Type B pancreatic cell (in vitro differentiated cells): ENCODE measurements around the gene SMAGP. TPM values are rescaled to one million over a fixed set of nuclear protein-coding genes. Genes with fewer than 3 reads are reported as not detected.
"Not testable (repeated sequence)": the region's sequence is repeated elsewhere in the genome, so short reads cannot be mapped to it uniquely, and the experiment has no call there.

ENCODE experiments used
- DNase-seq: peaks from one replicate; pipeline ENCODE4 v3.0.0; 2021; ENCODE audit warnings: mixed read lengths; ENCODE audit not compliant: unreplicated experiment; ENCODE audit errors: extremely low spot score
- H3K27ac Mint-ChIP-seq: 2 replicates; pipeline ENCODE4 v1.8.0; 2021; ENCODE audit warnings: mild to moderate bottlenecking, mixed read lengths
- H3K27me3 Mint-ChIP-seq: 2 replicates; pipeline ENCODE4 v1.8.0; 2021; ENCODE audit warnings: mixed read lengths
- H3K36me3 Mint-ChIP-seq: 2 replicates; pipeline ENCODE4 v1.8.0; 2021; ENCODE audit warnings: mixed read lengths
- H3K4me1 Mint-ChIP-seq: one replicate; pipeline ENCODE4 v1.8.0; 2021; ENCODE audit warnings: mixed read lengths; ENCODE audit not compliant: unreplicated experiment
- H3K4me3 Mint-ChIP-seq: 2 replicates; pipeline ENCODE4 v1.8.0; 2021; ENCODE audit warnings: mild to moderate bottlenecking, mixed read lengths
- H3K9me3 Mint-ChIP-seq: 2 replicates; pipeline ENCODE4 v1.8.0; 2021; ENCODE audit warnings: mixed read lengths
- CTCF ChIP-seq: fragments of 200-600 bp; sonication (generic); conservative IDR thresholded peaks from 2 replicates; pipeline ENCODE4 v1.5.0; 2021; ENCODE audit warnings: antibody characterized with exemption, mild to moderate bottlenecking
- total RNA-seq: library from RNA; stranded (reverse); gene quantifications from 2 replicates; pipeline ENCODE4 v1.2.1, GENCODE V29; 2021; ENCODE audit warnings: low replicate concordance

The SMAGP gene
- total RNA-seq, 1 donor from 2014 or later: 35.5 TPM

GRCh38 chr12:51224625-51225024 lies 45.6 kb downstream of the SMAGP start:
- no peaks in the 10 kb centered on the region for H3K36me3 Mint-ChIP-seq
- no peak overlapping the region for H3K4me3 Mint-ChIP-seq
- H3K27me3 Mint-ChIP-seq: no peaks in the 10 kb centered on the region
- H3K9me3 Mint-ChIP-seq: no peaks in the 10 kb centered on the region
- TF ChIP-seq CTCF: no peak
- peaks cover 5% of the 10 kb centered on the region for H3K4me1 Mint-ChIP-seq
- no peak for DNase-seq
- H3K27ac Mint-ChIP-seq: no peak overlapping the region

- Mint-ChIP-seq H3K36me3 (no peaks in the 10 kb centered on the region), H3K27ac (peak overlapping the region; percentile 4), H3K27me3 (no peaks in the 10 kb centered on the region), H3K4me3 (no peak overlapping the region), H3K4me1 (peaks cover 17% of the 10 kb centered on the region), H3K9me3 (no peaks in the 10 kb centered on the region)
- no peak for TF ChIP-seq CTCF
- no peak for DNase-seq
These were observed 47.8 kb downstream of the SMAGP start for GRCh38 chr12:51222461-51222860.

GRCh38 chr12:51219857-51220256 lies 50.4 kb downstream of the SMAGP start:
- H3K4me3 Mint-ChIP-seq, DNase-seq, H3K27ac Mint-ChIP-seq, H3K9me3 Mint-ChIP-seq, H3K36me3 Mint-ChIP-seq, H3K27me3 Mint-ChIP-seq: not testable (repeated sequence)
- peaks cover 15% of the 10 kb centered on the region for H3K4me1 Mint-ChIP-seq

- Mint-ChIP-seq H3K27me3 (no peaks in the 10 kb centered on the region), H3K27ac (peak overlapping the region; percentile 54), H3K4me1 (peaks cover 15% of the 10 kb centered on the region), H3K36me3 (peaks cover 4% of the 10 kb centered on the region), H3K9me3 (no peaks in the 10 kb centered on the region), H3K4me3 (peak overlapping the region; percentile 66)
- no peak for DNase-seq
- no peak for TF ChIP-seq CTCF
These were observed 50.9 kb downstream of the SMAGP start for GRCh38 chr12:51219322-51219721.

- no peak for DNase-seq
- peaks cover 15% of the 10 kb centered on the region for H3K4me1 Mint-ChIP-seq
- TF ChIP-seq CTCF: no peak
- peaks cover 7% of the 10 kb centered on the region for H3K36me3 Mint-ChIP-seq
- no peaks in the 10 kb centered on the region for H3K27me3 Mint-ChIP-seq
- H3K27ac Mint-ChIP-seq: peak overlapping the region; percentile 92
- H3K4me3 Mint-ChIP-seq: peak overlapping the region; percentile 90
- H3K9me3 Mint-ChIP-seq: no peaks in the 10 kb centered on the region
These were observed 51.5 kb downstream of the SMAGP start for GRCh38 chr12:51218607-51219161.

- DNase-seq: peak; percentile 79
- Mint-ChIP-seq H3K4me1 (peaks cover 15% of the 10 kb centered on the region), H3K27ac (peak within 1 kb of the TSS; percentile 92), H3K9me3 (no peaks in the 10 kb centered on the region), H3K36me3 (peaks cover 7% of the 10 kb centered on the region), H3K27me3 (no peaks in the 10 kb centered on the region), H3K4me3 (peak within 1 kb of the TSS; percentile 90)
- peak; percentile 74 for TF ChIP-seq CTCF
These were observed 52.1 kb downstream of the SMAGP start, which contains the start of gene POU6F1 for GRCh38 chr12:51217968-51218606. TSS of gene POU6F1 (minus strand) at chr12:51218062. CDS start at chr12:51206836, 11,226 bp downstream.
